IMR-90 (cell line): ENCODE measurements around the gene ELOVL5. TPM values are rescaled to one million over a fixed set of nuclear protein-coding genes. Genes with fewer than 3 reads are reported as not detected.

Experiments
- ATAC-seq: fragments of 200-7000 bp; cut with Tn5 transposase; 2 replicates; pipeline ENCODE4 v1.9.1; 2020; ENCODE audit warnings: low read depth, mild to moderate bottlenecking, moderate library complexity
- BruUV-seq: library from RNA; stranded (reverse); fragments of 400-500 nt; replicated peaks from 2 replicates; lab custom pipeline; 2021; lab: Mats Ljungman, UMichigan
- CTCF ChIA-PET: fragments of 300-600 bp; formaldehyde crosslinking; extraction: SDS; loops from one replicate; lab custom pipeline; 2021; ENCODE audit warnings: antibody characterized with exemption; lab: Yijun Ruan, JAX
- POLR2A ChIA-PET: fragments of 300-600 bp; sonication (Branson Sonifier 250); formaldehyde crosslinking; loops from one replicate; lab custom pipeline; 2022; ENCODE audit warnings: antibody characterized with exemption; ENCODE audit not compliant: unreplicated experiment; lab: Charles Lee
- DNase-seq: peaks from one replicate; pipeline ENCODE4 v3.0.0; 2013
- H2AFZ ChIP-seq: replicated peaks from 2 replicates; pipeline ENCODE3; 2013; ENCODE audit warnings: low read length, mild to moderate bottlenecking; ENCODE audit not compliant: poor library complexity
- H2AK5ac ChIP-seq: 2 replicates; pipeline ENCODE4 v1.6.1; 2013; ENCODE audit warnings: low read depth, low read length, inconsistent platforms
- H2AK9ac ChIP-seq: replicated peaks from 2 replicates; pipeline ENCODE3; 2013; ENCODE audit warnings: mild to moderate bottlenecking, low read depth, low read length, moderate library complexity; ENCODE audit not compliant: poor library complexity
- H2BK120ac ChIP-seq: 2 replicates; pipeline ENCODE4 v1.6.1; 2013; ENCODE audit warnings: low read depth, low read length, inconsistent platforms
- H2BK15ac ChIP-seq: 3 replicates; pipeline ENCODE4 v1.6.1; 2013; ENCODE audit warnings: low read depth, low read length, inconsistent platforms
- H2BK20ac ChIP-seq: 2 replicates; pipeline ENCODE4 v1.6.1; 2013; ENCODE audit warnings: low read depth, mild to moderate bottlenecking, inconsistent platforms, low read length, moderate library complexity
- H2BK5ac ChIP-seq: 2 replicates; pipeline ENCODE4 v1.6.1; 2013; ENCODE audit warnings: mild to moderate bottlenecking, low read depth, low read length, inconsistent platforms; ENCODE audit not compliant: poor library complexity, severe bottlenecking
- H3K14ac ChIP-seq: replicated peaks from 2 replicates; pipeline ENCODE4 v1.6.1; 2013; ENCODE audit warnings: low read depth, low read length, inconsistent platforms
- H3K18ac ChIP-seq: 2 replicates; pipeline ENCODE4 v1.6.1; 2013; ENCODE audit warnings: low read depth, low read length, control low read depth
- H3K23ac ChIP-seq: 2 replicates; pipeline ENCODE4 v1.6.1; 2013; ENCODE audit warnings: low read depth, low read length, inconsistent platforms
- H3K27ac ChIP-seq: 2 replicates; pipeline ENCODE4 v1.5.1; 2013; ENCODE audit warnings: mild to moderate bottlenecking, control low read depth, low read length; ENCODE audit not compliant: insufficient read depth
- H3K27me3 ChIP-seq: 2 replicates; pipeline ENCODE4 v1.6.1; 2013; ENCODE audit warnings: low read length; ENCODE audit not compliant: control insufficient read depth, insufficient read depth
- H3K36me3 ChIP-seq: 2 replicates; pipeline ENCODE4 v1.6.1; 2013; ENCODE audit warnings: low read length, mixed read lengths; ENCODE audit not compliant: control insufficient read depth, insufficient read depth
- H3K4ac ChIP-seq: 2 replicates; pipeline ENCODE4 v1.6.1; 2013; ENCODE audit warnings: low read depth, low read length, inconsistent platforms
- H3K4me1 ChIP-seq: 2 replicates; pipeline ENCODE4 v1.6.1; 2013; ENCODE audit warnings: low read length, mixed read lengths; ENCODE audit not compliant: control insufficient read depth, insufficient read depth
- H3K4me2 ChIP-seq: 2 replicates; pipeline ENCODE4 v1.6.1; 2013; ENCODE audit warnings: low read depth, mild to moderate bottlenecking, control low read depth, low read length, moderate library complexity
- H3K4me3 ChIP-seq: 2 replicates; pipeline ENCODE4 v1.5.1; 2013; ENCODE audit warnings: low read depth, mild to moderate bottlenecking, control low read depth, low read length, moderate library complexity; ENCODE audit not compliant: insufficient read depth
- H3K56ac ChIP-seq: 2 replicates; pipeline ENCODE4 v1.6.1; 2013; ENCODE audit warnings: low read length, inconsistent platforms; ENCODE audit not compliant: insufficient read depth; ENCODE audit errors: extremely low read depth
- H3K79me1 ChIP-seq, 2 experiments: 2 replicates each; pipeline ENCODE4 v1.6.1; 2013; ENCODE audit warnings: low read length in 2 of 2, inconsistent platforms in 1 of 2, low read depth in 1 of 2
- H3K9ac ChIP-seq: 2 replicates; pipeline ENCODE4 v1.6.1; 2013; ENCODE audit warnings: low read depth, low read length, control low read depth
- H3K9me1 ChIP-seq: 2 replicates; pipeline ENCODE4 v1.6.1; 2013; ENCODE audit warnings: low read length, inconsistent platforms; ENCODE audit not compliant: insufficient read depth
- H3K9me3 ChIP-seq: 2 replicates; pipeline ENCODE4 v1.6.1; 2013; ENCODE audit warnings: low read length; ENCODE audit not compliant: control insufficient read depth, insufficient read depth
- H4K20me1 ChIP-seq: 2 replicates; pipeline ENCODE4 v1.6.1; 2013; ENCODE audit warnings: low read length, inconsistent platforms; ENCODE audit not compliant: insufficient read depth
- H4K5ac ChIP-seq: 2 replicates; pipeline ENCODE4 v1.6.1; 2013; ENCODE audit warnings: mild to moderate bottlenecking, low read depth, low read length, control low read depth
- H4K8ac ChIP-seq, 2 experiments: 2 replicates each; pipeline ENCODE4 v1.6.1; 2013; ENCODE audit warnings: low read depth in 2 of 2, low read length in 2 of 2, control low read depth in 1 of 2, inconsistent platforms in 1 of 2
- H4K91ac ChIP-seq: 2 replicates; pipeline ENCODE4 v1.6.1; 2013; ENCODE audit warnings: low read depth, low read length, inconsistent platforms; ENCODE audit not compliant: insufficient read depth
- CEBPB ChIP-seq: IDR thresholded peaks from 2 replicates; pipeline ENCODE4 v1.6.1; 2012; ENCODE audit warnings: low read depth, low read length, improper control_type of control experiment
- CHD1 ChIP-seq: IDR thresholded peaks from 2 replicates; pipeline ENCODE4 v1.6.1; 2012; ENCODE audit warnings: low read depth, low read length, improper control_type of control experiment
- MAZ ChIP-seq: IDR thresholded peaks from 2 replicates; pipeline ENCODE4 v1.6.1; 2012; ENCODE audit warnings: low read depth, mild to moderate bottlenecking, low read length, improper control_type of control experiment, moderate library complexity, borderline replicate concordance
- MXI1 ChIP-seq: IDR thresholded peaks from 2 replicates; pipeline ENCODE4 v1.6.1; 2012; ENCODE audit warnings: low read depth, mild to moderate bottlenecking, low read length, moderate library complexity, borderline replicate concordance
- POLR2A ChIP-seq: IDR thresholded peaks from 2 replicates; pipeline ENCODE4 v1.6.1; 2012; ENCODE audit warnings: mild to moderate bottlenecking, low read depth, low read length
- RAD21 ChIP-seq: IDR thresholded peaks from 2 replicates; pipeline ENCODE4 v1.6.1; 2012; ENCODE audit warnings: low read length, improper control_type of control experiment
- whole genome bisulfite sequencing, 2 experiments: methylation state at CpG; one replicate each; pipeline versions ENCODE4 v1.1.5 to v1.1.7; 2013; ENCODE audit warnings: missing lambda C conversion rate in 2 of 2; ENCODE audit not compliant: insufficient read length in 1 of 2; ENCODE audit errors: extremely low coverage in 2 of 2; 5-methylcytosine and 5-hydroxymethylcytosine counted together
- dilution Hi-C: fragments of 300-500 bp; cut with HindIII; formaldehyde crosslinking; loops from one replicate; pipeline ENCODE4 v1.14.3; 2018; ENCODE audit warnings: low sequenced_read_pairs; ENCODE audit not compliant: unreplicated experiment
- in situ Hi-C: fragments of 300-500 bp; cut with MboI; formaldehyde crosslinking; loops from 3 replicates; pipeline ENCODE4 v1.14.3; 2019; ENCODE audit warnings: low sequenced_read_pairs, inconsistent platforms, mixed read lengths
- intact Hi-C: fragments of 100-400 bp; cut with micrococcal nuclease; formaldehyde crosslinking; loops from 2 replicates; pipeline ENCODE4 v1.10.0; 2022
- polyA plus RNA-seq, 3 experiments: library from polyadenylated mRNA; depleted of rRNA; stranded (reverse); fragments of >200 nt; gene quantifications; 2 replicates each; pipeline ENCODE4 v1.2.3, GENCODE V29; 2012; ENCODE audit warnings: low replicate concordance in 1 of 3
- total RNA-seq: library from RNA; depleted of rRNA; stranded (reverse); fragments of >200 nt; gene quantifications from 2 replicates; pipeline ENCODE4 v1.2.3, GENCODE V29; 2012
- TF ChIP-seq, protein P1 (sequence below): fragments of 150-350 bp; IDR thresholded peaks from 2 replicates; pipeline ENCODE4 v1.6.1; 2017; ENCODE audit warnings: mild to moderate bottlenecking, antibody characterized with exemption, low read length, low read depth

The ELOVL5 gene
- total and polyA plus RNA-seq, 2 of the 4 experiments (the other 2 are of a cell fraction): 32.1 to 42.3 TPM

DNA sequence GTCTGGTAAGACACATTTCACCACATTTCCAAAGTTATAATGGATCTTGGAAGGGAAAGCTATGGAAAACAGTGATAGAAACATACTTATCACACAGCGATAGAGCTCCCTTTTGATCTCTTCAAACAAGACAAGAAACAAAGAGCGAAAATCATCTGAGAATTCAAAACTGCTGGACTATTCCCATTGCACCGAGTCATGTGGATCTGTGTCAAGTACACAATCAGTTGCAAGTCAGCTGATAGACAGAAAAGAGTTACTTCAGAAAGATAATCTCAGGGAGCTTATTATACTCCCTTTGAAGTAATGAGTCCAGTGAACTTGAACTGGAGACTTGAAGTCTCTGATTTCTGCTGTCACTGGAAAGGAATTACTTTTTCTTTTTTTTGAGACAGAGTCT, 110.4 kb downstream of the ELOVL5 start:
- Histone ChIP-seq H3K4me2 (no peak overlapping the region), H3K4me1 (no peaks in the 10 kb centered on the region), H3K79me1 (no peaks in the 10 kb centered on the region), H3K36me3 (no peaks in the 10 kb centered on the region), H3K4ac (no peak overlapping the region), H3K23ac (no peak overlapping the region), H4K8ac (no peak overlapping the region), H2AFZ (no peak overlapping the region), H2BK120ac (no peak overlapping the region), H3K9me3 (no peaks in the 10 kb centered on the region), H4K91ac (no peak overlapping the region), H2BK15ac (no peak overlapping the region), H4K20me1 (no peaks in the 10 kb centered on the region), H2BK5ac (no peak overlapping the region), H3K18ac (no peak overlapping the region), H2AK5ac (no peak overlapping the region), H2BK20ac (no peak overlapping the region), H3K14ac (no peak overlapping the region), H3K27me3 (peaks cover 10% of the 10 kb centered on the region), H4K5ac (no peak overlapping the region), H3K9ac (no peak overlapping the region), H3K27ac (no peak overlapping the region), H3K9me1 (no peaks in the 10 kb centered on the region), H3K56ac (no peak overlapping the region), H2AK9ac (no peak overlapping the region), H3K4me3 (no peak overlapping the region)
- no TSS peak for BruUV-seq
- no peak for TF ChIP-seq CHD1
- TF ChIP-seq, protein P1, sequence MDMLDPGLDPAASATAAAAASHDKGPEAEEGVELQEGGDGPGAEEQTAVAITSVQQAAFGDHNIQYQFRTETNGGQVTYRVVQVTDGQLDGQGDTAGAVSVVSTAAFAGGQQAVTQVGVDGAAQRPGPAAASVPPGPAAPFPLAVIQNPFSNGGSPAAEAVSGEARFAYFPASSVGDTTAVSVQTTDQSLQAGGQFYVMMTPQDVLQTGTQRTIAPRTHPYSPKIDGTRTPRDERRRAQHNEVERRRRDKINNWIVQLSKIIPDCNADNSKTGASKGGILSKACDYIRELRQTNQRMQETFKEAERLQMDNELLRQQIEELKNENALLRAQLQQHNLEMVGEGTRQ: no peak
- TF ChIP-seq MAZ: no peak
- TF ChIP-seq CEBPB: no peak
- TF ChIP-seq RAD21: no peak
- TF ChIP-seq POLR2A: no peak
- TF ChIP-seq MXI1: no peak
- no peak for DNase-seq
- intact Hi-C loops (no loop called here), in situ Hi-C loops (no loop called here), dilution Hi-C loops (no loop called here)
- ATAC-seq: no peak
- WGBS, 2 experiments: no CpG with 5 or more reads among the region's 3 CpGs
- ChIA-PET POLR2A (no interaction called here), CTCF (no interaction called here)
